ENCODE results near the gene TMEM94.
"Not testable (repeated sequence)": the region's sequence is repeated elsewhere in the genome, so short reads cannot be mapped to it uniquely, and the experiment has no call there.

The TMEM94 gene

GRCh38 chr17:75511270-75511609 lies 54.8 kb downstream of the TMEM94 start:
- DNase-seq (ENCODE audit: low read depth in 2 of 2) = no peak

GRCh38 chr17:75511610-75512575 lies 55.5 kb downstream of the TMEM94 start:
- DNase-seq (ENCODE audit: low read depth in 2 of 2) = no peak

GRCh38 chr17:75512926-75513640 lies 56.6 kb downstream of the TMEM94 start:
- no peak for DNase-seq (ENCODE audit: low read depth in 2 of 2)

- DNase-seq (ENCODE audit: low read depth in 2 of 2) = no peak
Measured at GRCh38 chr17:75513641-75514000, 57.2 kb downstream of the TMEM94 start.

GRCh38 chr17:75514299-75514918 lies 58.0 kb downstream of the TMEM94 start:
- DNase-seq (ENCODE audit: low read depth in 2 of 2) = no peak

- DNase-seq (ENCODE audit: low read depth in 2 of 2) = no peak
Measured at GRCh38 chr17:75514919-75515495, 58.6 kb downstream of the TMEM94 start.

- peak; percentile 83 to 85 for DNase-seq (ENCODE audit: low read depth in 2 of 2)
Measured at GRCh38 chr17:75515496-75516254, 59.2 kb downstream of the TMEM94 start, which contains the start of gene CASKIN2. TSS of gene CASKIN2 (minus strand) at chr17:75515537. CDS start at chr17:75513804, 1,733 bp downstream.

GRCh38 chr17:75516255-75516618 lies 59.8 kb downstream of the TMEM94 start, which contains the start of gene TSEN54:
TSS of gene TSEN54 (plus strand) at chr17:75516528. CDS start at chr17:75516561, 33 bp downstream.
- peak; percentile 95 to 96 for DNase-seq (ENCODE audit: low read depth in 2 of 2)

GRCh38 chr17:75516619-75517296 lies 60.3 kb downstream of the TMEM94 start:
- no peak for DNase-seq (ENCODE audit: low read depth in 2 of 2)

GRCh38 chr17:75517297-75517865 lies 60.9 kb downstream of the TMEM94 start:
- no peak for DNase-seq (ENCODE audit: low read depth in 2 of 2)

- no peak for DNase-seq (ENCODE audit: low read depth in 2 of 2)
Measured at GRCh38 chr17:75518201-75518600, 61.8 kb downstream of the TMEM94 start.

- no peak for DNase-seq (ENCODE audit: low read depth in 2 of 2)
Measured at GRCh38 chr17:75518983-75519537, 62.6 kb downstream of the TMEM94 start.

- not testable (repeated sequence) for DNase-seq (ENCODE audit: low read depth in 2 of 2)
Measured at GRCh38 chr17:75520413-75520812, 64.0 kb downstream of the TMEM94 start.

- DNase-seq (ENCODE audit: low read depth in 2 of 2) = no peak
Measured at GRCh38 chr17:75521290-75521689, 64.9 kb downstream of the TMEM94 start.

- DNase-seq (ENCODE audit: low read depth in 2 of 2) = no peak
Measured at GRCh38 chr17:75521951-75522727, 65.7 kb downstream of the TMEM94 start.

- no peak for DNase-seq (ENCODE audit: low read depth in 2 of 2)
Measured at GRCh38 chr17:75523647-75524046, 67.2 kb downstream of the TMEM94 start.

- no peak for DNase-seq (ENCODE audit: low read depth in 2 of 2)
Measured at GRCh38 chr17:75524269-75524969, 68.0 kb downstream of the TMEM94 start.

GRCh38 chr17:75524970-75525805 lies 68.8 kb downstream of the TMEM94 start, which contains the start of gene LLGL2:
TSS of gene LLGL2 (plus strand) at chr17:75525697. CDS start at chr17:75543427, 17,730 bp downstream.
- DNase-seq (ENCODE audit: low read depth in 2 of 2) = peak; percentile 60 to 69

Measured in stimulated activated CD4-positive, alpha-beta T cell treated with anti-CD3 and anti-CD28 coated beads, Interleukin-4, amount 100 ng/mL, for 48 hours (primary cell).